ENCODE measurements around the gene SYT17.

SYT17 gene

DNA sequence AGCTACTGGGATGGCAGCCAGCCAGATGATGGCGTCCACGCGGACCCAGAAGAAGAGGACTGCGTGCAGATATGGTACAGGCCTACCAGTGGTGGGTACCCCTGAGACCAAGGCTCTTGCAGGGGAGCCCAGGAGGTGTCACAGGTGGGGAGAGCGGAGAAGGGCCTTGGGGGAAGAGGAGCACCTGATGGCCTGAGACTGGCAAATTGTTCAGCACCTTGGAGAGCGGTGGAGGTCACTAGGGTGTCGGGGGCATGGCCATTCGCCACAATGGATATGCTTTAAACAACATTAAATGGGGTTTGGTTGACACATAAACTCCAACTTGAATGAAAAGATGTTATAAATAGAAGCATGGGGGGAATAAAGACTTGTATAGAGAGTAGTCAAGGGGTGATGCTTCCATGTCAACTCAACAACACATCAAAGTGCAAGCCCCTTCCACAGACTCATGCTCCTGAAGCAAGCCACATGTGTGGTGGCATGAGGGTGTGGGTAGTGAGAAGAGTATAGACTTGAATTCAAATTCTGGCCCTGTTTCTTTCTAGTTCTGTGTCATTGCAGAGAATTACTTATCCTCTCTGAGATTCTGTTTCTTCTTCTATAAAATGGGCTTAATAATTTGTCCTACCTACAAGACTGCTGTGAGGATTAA lies 139.7 kb downstream of the SYT17 start:
- TF ChIP-seq, protein P1, sequence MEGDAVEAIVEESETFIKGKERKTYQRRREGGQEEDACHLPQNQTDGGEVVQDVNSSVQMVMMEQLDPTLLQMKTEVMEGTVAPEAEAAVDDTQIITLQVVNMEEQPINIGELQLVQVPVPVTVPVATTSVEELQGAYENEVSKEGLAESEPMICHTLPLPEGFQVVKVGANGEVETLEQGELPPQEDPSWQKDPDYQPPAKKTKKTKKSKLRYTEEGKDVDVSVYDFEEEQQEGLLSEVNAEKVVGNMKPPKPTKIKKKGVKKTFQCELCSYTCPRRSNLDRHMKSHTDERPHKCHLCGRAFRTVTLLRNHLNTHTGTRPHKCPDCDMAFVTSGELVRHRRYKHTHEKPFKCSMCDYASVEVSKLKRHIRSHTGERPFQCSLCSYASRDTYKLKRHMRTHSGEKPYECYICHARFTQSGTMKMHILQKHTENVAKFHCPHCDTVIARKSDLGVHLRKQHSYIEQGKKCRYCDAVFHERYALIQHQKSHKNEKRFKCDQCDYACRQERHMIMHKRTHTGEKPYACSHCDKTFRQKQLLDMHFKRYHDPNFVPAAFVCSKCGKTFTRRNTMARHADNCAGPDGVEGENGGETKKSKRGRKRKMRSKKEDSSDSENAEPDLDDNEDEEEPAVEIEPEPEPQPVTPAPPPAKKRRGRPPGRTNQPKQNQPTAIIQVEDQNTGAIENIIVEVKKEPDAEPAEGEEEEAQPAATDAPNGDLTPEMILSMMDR (IDR thresholded peaks at IDR 0.05; ENCODE audit: insufficient read depth, missing control alignments) = no peak
- FAIRE-seq = no peak

DNA sequence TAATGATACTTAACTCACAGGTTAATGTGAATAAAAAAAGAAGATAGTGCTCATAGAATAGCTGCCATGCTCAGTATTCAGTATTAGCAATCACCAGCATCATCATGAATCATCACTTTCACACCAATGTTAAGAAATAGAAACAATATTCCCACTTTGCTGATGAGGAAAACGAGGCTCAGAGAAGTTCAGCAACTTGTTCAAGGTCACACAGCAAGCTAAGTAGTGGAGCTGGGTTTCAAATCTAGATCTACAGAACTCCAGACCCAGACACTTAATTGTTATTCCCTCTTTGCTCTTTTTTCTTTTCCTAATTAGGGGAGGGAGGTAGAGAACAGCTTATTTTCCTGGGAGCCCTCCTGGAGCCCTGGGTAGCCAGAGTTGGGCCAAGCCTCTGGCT lies 140.4 kb downstream of the SYT17 start:
- TF ChIP-seq, protein P1 (IDR thresholded peaks at IDR 0.05; ENCODE audit: insufficient read depth, missing control alignments) = no peak
- FAIRE-seq (no peak), DNase-seq (ENCODE audit: insufficient read length, low spot score) (no peak)

More for the DNA sequence above, 139.7 kb downstream of the SYT17 start:
- DNase-seq (ENCODE audit: insufficient read length, low spot score) = no peak

DNA sequence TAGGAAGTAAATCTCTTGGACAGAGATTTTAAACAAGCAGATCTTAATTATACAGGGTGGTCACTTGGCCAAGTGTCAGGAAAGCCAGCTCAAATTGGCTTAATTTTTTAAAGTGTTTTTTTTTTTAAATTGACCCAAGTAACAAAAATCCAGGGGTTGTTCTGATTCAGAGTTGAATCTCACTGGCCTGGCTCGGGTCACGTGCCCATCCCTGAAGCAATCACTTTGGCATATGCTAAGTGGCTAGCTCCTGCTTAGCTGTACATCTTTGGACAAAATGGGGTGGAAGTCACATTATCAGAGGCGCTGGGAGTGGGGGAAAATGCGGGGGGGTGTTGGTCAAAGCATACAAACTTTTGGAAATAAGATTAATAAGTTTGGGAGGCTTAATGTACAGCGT lies 141.1 kb downstream of the SYT17 start:
- no peak for DNase-seq (ENCODE audit: insufficient read length, low spot score)
- FAIRE-seq = no peak
- TF ChIP-seq, protein P1 (IDR thresholded peaks at IDR 0.05; ENCODE audit: insufficient read depth, missing control alignments) = no peak

DNA sequence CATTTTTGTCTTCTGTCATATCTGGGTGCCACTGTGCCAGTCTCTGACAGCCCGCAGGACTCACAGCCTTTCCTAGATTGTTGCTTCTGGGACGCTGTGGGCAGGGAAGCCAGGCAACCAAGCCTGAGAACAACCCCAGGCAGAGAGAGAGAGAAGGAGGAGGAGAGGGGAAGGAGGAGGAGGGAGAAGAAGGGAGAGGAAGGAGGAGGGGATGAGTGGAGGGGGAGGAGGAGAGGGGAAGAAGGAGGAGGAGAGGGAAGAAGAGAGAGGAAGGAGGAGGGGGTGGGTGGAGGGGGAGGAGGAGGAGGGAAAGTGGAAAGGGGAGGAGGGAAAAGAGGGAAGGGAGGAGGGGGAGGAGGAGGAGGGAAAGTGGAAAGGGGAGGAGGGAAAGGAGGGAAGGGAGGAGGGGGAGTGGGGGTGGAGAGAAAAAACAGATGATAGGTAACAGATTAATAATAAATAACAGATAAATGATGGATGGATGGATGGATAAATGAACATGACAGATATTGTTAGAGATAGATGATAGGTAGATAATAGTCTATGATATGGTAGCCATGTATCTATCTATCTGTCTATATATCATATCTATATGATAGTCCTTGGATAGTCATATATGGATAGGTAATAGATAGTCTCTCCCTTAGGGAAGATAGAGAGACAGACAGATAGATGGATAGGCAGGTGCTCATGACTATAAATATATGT lies 146.8 kb downstream of the SYT17 start:
- FAIRE-seq = no peak
- DNase-seq (ENCODE audit: insufficient read length, low spot score) = no peak
- TF ChIP-seq, protein P1 (IDR thresholded peaks at IDR 0.05; ENCODE audit: insufficient read depth, missing control alignments) = no peak

DNA sequence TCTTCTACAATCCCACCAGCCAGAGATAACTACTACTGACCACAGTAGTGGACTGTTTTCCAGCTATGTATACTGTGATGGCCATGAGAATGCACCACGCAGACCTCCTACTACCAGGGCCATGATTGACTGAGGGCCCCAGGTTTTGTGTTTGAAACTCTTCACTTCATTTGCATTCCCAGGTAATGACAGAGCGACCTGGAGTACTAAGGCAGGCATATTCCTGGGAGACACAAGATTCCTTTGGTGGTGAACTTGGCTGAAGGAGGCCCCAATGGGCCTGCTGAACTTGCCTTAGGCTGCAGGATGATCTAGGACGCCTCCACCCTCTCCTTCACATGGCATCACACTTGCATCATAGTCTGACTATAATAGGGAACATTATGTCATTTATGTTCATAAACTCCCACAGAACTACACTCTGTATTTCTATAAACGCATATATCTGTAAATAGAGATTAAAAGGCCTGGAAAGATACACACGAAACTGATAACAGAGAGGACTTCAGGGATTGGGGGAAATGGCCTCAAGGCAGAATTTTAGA lies 147.9 kb downstream of the SYT17 start:
- no peak for FAIRE-seq
- TF ChIP-seq, protein P1 (IDR thresholded peaks at IDR 0.05; ENCODE audit: insufficient read depth, missing control alignments) = no peak
- DNase-seq (ENCODE audit: insufficient read length, low spot score) = no peak

DNA sequence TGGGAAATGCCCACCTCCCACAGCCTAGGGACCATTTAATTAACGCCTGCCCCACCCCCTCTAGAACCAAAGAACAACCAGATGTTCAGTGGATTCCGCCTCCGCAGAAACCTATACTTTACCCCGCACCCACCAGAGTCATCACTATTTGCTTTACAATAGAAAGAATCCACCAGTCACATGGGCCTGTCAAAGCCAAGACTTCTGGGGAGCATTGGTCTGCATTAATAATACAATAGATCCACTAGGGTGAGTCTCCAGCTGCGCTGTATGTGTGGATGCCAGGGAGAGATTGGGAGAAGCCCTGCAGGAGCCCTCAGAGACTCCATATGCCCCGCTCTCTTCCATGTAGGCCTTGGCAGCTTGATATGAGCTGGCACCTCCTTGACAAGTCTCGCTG lies 148.8 kb downstream of the SYT17 start:
- no peak for DNase-seq (ENCODE audit: insufficient read length, low spot score)
- FAIRE-seq = no peak
- TF ChIP-seq, protein P1 (IDR thresholded peaks at IDR 0.05; ENCODE audit: insufficient read depth, missing control alignments) = no peak
